Left lung (tissue), 10 donors: ENCODE data around the gene DSG2. TPM values are rescaled to one million over a fixed set of nuclear protein-coding genes. Genes with fewer than 3 reads are reported as not detected.

Experiments
- ATAC-seq: fragments of 200-7000 bp; cut with Tn5 transposase; one replicate; pipeline ENCODE4 v1.9.1; 2020; ENCODE audit warnings: moderate library complexity
- DNase-seq, 4 donors: peaks; one replicate each; pipeline ENCODE4 v3.0.0-alpha.2; 2013 to 2020
- H3K27ac ChIP-seq, 2 donors: fragments of 200-600 bp; sonication (generic) in 1 of 2; one replicate each; pipeline versions ENCODE4 v1.5.0 to v1.8.0; 2020 to 2021
- H3K27me3 ChIP-seq, 2 donors: fragments of 200-600 bp; sonication (generic) in 1 of 2; one replicate each; pipeline versions ENCODE4 v1.5.0 to v1.8.0; 2020 to 2021
- H3K36me3 ChIP-seq, 2 donors: fragments of 200-600 bp; sonication (generic) in 1 of 2; one replicate each; pipeline versions ENCODE4 v1.5.0 to v1.8.0; 2020 to 2021
- H3K4me1 ChIP-seq, 2 donors: fragments of 200-600 bp; one replicate each; pipeline ENCODE4 v1.8.0; 2021
- H3K4me3 ChIP-seq, 2 donors: fragments of 200-600 bp; sonication (generic) in 1 of 2; one replicate each; pipeline versions ENCODE4 v1.5.0 to v1.8.0; 2020 to 2021; ENCODE audit warnings: mild to moderate bottlenecking in 1 of 2
- H3K9me3 ChIP-seq, 2 donors: fragments of 200-600 bp; sonication (generic) in 1 of 2; one replicate each; pipeline versions ENCODE4 v1.5.0 to v1.8.0; 2020 to 2021
- CTCF ChIP-seq, 2 donors: fragments of 200-600 bp; sonication (generic) in 1 of 2; IDR thresholded peaks; one replicate each; pipeline versions ENCODE4 v1.5.0 to v1.8.0; 2021; ENCODE audit warnings: antibody characterized with exemption in 2 of 2
- intact Hi-C, 2 donors: fragments of 100-400 bp; cut with DNase I; formaldehyde crosslinking; loops; one replicate each; pipeline versions ENCODE4 v1.11.2 to v1.14.2; 2022
- polyA plus RNA-seq, 6 donors: library from polyadenylated mRNA; unstranded; fragments of 120-200 nt; gene quantifications; one replicate each; pipeline ENCODE4 v1.2.1, GENCODE V29; 2013; ENCODE audit not compliant: insufficient read length in 6 of 6
- total RNA-seq, 2 donors: library from RNA; stranded (reverse); fragmentation: NEBNext Ultra II Directional; extraction: Animal tissue kit (Norgen Biotek cat#: 25700); gene quantifications; one replicate each; pipeline ENCODE4 v1.2.1, GENCODE V29; 2021
- donor health status: DM: no; HTN: yes; CAD: no.
- donor health status: DM: no; HTN: no; CAD: no.

DSG2 gene
- total and polyA plus RNA-seq, 8 donors = 36.2 to 66.0 (median 42.3) TPM

- ATAC-seq (no peak), DNase-seq (no peak)
- no peak for TF ChIP-seq CTCF (IDR thresholded peaks at IDR 0.05)
- no peaks in the 10 kb centered on the region for H3K27me3 ChIP-seq
- no peak overlapping the region for H3K4me3 ChIP-seq
- intact Hi-C loops = no loop called here
- H3K27ac ChIP-seq = no peak overlapping the region
- no peaks in the 10 kb centered on the region for H3K36me3 ChIP-seq
- H3K9me3 ChIP-seq = no peaks in the 10 kb centered on the region
- H3K4me1 ChIP-seq = no peaks in the 10 kb centered on the region
These were observed 11.8 kb upstream of the DSG2 start for GRCh38 chr18:31486165-31486564.

- Histone ChIP-seq H3K27ac (no peak overlapping the region), H3K36me3 (no peaks in the 10 kb centered on the region), H3K4me1 (no peaks in the 10 kb centered on the region), H3K27me3 (no peaks in the 10 kb centered on the region), H3K9me3 (no peaks in the 10 kb centered on the region), H3K4me3 (no peak overlapping the region)
- intact Hi-C loops = no loop called here
- ATAC-seq (peak; percentile 41), DNase-seq (peak in 1 of 4 donors; percentile 9)
- TF ChIP-seq CTCF (IDR thresholded peaks at IDR 0.05) = no peak
These were observed 10.5 kb upstream of the DSG2 start for GRCh38 chr18:31487246-31488015.

GRCh38 chr18:31489311-31489710, 8.7 kb upstream of the DSG2 start:
- intact Hi-C loops = no loop called here
- no peak for TF ChIP-seq CTCF (IDR thresholded peaks at IDR 0.05)
- H3K9me3 ChIP-seq = no peaks in the 10 kb centered on the region
- no peak overlapping the region for H3K27ac ChIP-seq
- peaks cover 0 to 5% of the 10 kb centered on the region in 2 donors for H3K27me3 ChIP-seq
- DNase-seq (no peak), ATAC-seq (no peak)
- H3K36me3 ChIP-seq = no peaks in the 10 kb centered on the region
- no peak overlapping the region for H3K4me3 ChIP-seq
- H3K4me1 ChIP-seq = no peaks in the 10 kb centered on the region

- Histone ChIP-seq H3K4me3 (no peak overlapping the region), H3K4me1 (no peaks in the 10 kb centered on the region), H3K9me3 (no peaks in the 10 kb centered on the region), H3K27ac (no peak overlapping the region), H3K27me3 (peaks cover 0 to 5% of the 10 kb centered on the region in 2 donors), H3K36me3 (no peaks in the 10 kb centered on the region)
- DNase-seq = no peak
- peak; percentile 66 for ATAC-seq
- intact Hi-C loops = no loop called here
- TF ChIP-seq CTCF (IDR thresholded peaks at IDR 0.05) = no peak
These were observed 7.6 kb upstream of the DSG2 start for GRCh38 chr18:31490387-31490786.

GRCh38 chr18:31490833-31491232, 7.1 kb upstream of the DSG2 start:
- no peaks in the 10 kb centered on the region for H3K4me1 ChIP-seq
- DNase-seq (no peak), ATAC-seq (no peak)
- intact Hi-C loops = no loop called here
- H3K36me3 ChIP-seq = no peaks in the 10 kb centered on the region
- peaks cover 0 to 7% of the 10 kb centered on the region in 2 donors for H3K27me3 ChIP-seq
- H3K27ac ChIP-seq = no peak overlapping the region
- H3K4me3 ChIP-seq = no peak overlapping the region
- TF ChIP-seq CTCF (IDR thresholded peaks at IDR 0.05) = no peak
- no peaks in the 10 kb centered on the region for H3K9me3 ChIP-seq
